ENCODE data around the gene LRP5.
"Not testable (repeated sequence)": the region's sequence is repeated elsewhere in the genome, so short reads cannot be mapped to it uniquely, and the experiment has no call there.

LRP5 gene

DNA sequence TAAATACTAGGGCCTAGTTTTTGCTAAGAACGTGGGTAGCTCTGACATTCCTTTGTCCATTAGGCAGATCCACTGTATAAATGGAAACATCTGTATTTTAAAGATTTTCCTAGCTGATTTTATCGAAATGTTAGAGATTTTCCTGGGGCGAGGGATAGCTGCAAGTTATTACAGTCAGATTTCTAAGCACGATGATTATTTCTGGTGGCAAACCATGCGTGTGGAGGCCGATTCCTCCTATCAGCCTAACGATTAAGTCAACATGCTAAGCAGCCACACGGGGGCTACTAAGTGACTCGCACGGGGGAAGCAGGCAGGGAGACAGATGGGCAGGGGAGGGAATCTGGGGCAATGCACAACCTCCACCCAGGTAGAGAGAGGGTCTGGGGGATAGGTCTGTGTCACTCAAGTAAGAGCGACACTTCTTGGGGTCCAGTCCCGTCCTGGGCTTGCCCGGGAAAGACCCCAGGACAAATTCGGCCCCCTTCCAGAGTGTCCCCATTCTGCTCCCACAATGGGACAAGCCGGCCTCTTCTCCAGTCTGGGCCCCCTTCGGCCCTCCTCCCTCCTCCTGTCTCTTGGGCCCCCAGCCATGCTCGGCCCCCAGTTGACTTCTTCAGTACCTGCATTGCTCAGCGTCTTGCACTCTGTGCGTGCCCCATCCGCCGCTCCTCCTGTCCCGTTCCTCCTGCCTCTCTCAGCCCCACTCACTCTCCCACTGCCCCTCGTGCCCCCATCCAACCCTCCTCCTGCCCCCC, 41.2 kb upstream of the LRP5 start:
- H3K9ac ChIP-seq (ENCODE audit: low read depth, low read length), result peak overlapping the region; percentile 82
- H3K9me3 ChIP-seq (ENCODE audit: insufficient read depth, low read depth, low read length), result no peaks in the 10 kb centered on the region
- peaks cover 20% of the 10 kb centered on the region for H3K36me3 ChIP-seq (ENCODE audit: insufficient read depth, low read length)
- H3K27ac ChIP-seq (ENCODE audit: low read depth, low read length), result peak overlapping the region; percentile 70
- peak overlapping the region; percentile 100 for H3K4me3 ChIP-seq (ENCODE audit: low read length)
- 7% methylated on average over 23 of the region's 23 CpGs for WGBS
- H3K4me1 ChIP-seq (ENCODE audit: insufficient read depth, low read length), result peaks cover 4% of the 10 kb centered on the region; the same call in 1 of the 2 replicates
- H3K27me3 ChIP-seq (ENCODE audit: insufficient read depth, low read length), result no peaks in the 10 kb centered on the region

GRCh38 chr11:68271781-68272608, 40.4 kb upstream of the LRP5 start, which contains the start of gene C11orf24:
TSS of gene C11orf24 (minus strand) at chr11:68271973. CDS start at chr11:68263767, 8,206 bp downstream.
- Histone ChIP-seq H3K4me3 (ENCODE audit: low read length) (peak within 1 kb of the TSS; percentile 100), H3K27ac (ENCODE audit: low read depth, low read length) (peak within 1 kb of the TSS; percentile 91), H3K4me1 (ENCODE audit: insufficient read depth, low read length) (peaks cover 4% of the 10 kb centered on the region; the same call in 1 of the 2 replicates), H3K9ac (ENCODE audit: low read depth, low read length) (peak within 1 kb of the TSS; percentile 95), H3K9me3 (ENCODE audit: insufficient read depth, low read depth, low read length) (no peaks in the 10 kb centered on the region), H3K27me3 (ENCODE audit: insufficient read depth, low read length) (no peaks in the 10 kb centered on the region), H3K36me3 (ENCODE audit: insufficient read depth, low read length) (peaks cover 12% of the 10 kb centered on the region)
- under 1% methylated on average over 71 of the region's 71 CpGs for WGBS

GRCh38 chr11:68273026-68273738, 39.2 kb upstream of the LRP5 start:
- Histone ChIP-seq H3K27me3 (ENCODE audit: insufficient read depth, low read length) (no peaks in the 10 kb centered on the region), H3K4me1 (ENCODE audit: insufficient read depth, low read length) (peaks cover 4% of the 10 kb centered on the region; the same call in 1 of the 2 replicates), H3K9ac (ENCODE audit: low read depth, low read length) (no peak overlapping the region), H3K9me3 (ENCODE audit: insufficient read depth, low read depth, low read length) (no peaks in the 10 kb centered on the region), H3K27ac (ENCODE audit: low read depth, low read length) (no peak overlapping the region), H3K4me3 (ENCODE audit: low read length) (peak overlapping the region; percentile 100), H3K36me3 (ENCODE audit: insufficient read depth, low read length) (0 out of 2 replicates have a peak, but pooled peaks cover under 1% of the 10 kb centered on the region)
- 96% methylated on average over 20 of the region's 21 CpGs for WGBS

DNA sequence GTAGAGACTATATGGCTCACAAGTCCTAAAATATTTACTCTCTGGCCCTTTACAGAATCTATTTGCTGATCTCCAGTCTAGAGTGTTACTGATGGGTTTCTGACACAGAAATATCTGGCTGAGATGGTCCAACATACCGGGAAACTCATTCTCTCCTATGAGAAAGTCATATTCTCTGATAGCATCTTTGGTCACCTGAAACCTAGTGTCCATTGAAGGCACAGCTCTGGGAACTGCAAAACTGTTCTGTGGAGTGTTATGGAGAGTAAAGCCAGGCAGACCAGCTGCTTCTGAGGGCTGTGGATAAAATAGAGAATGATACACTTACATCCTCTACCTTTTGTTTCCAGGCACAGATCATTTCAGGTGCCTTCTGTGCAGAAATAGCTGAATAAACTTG, 38.1 kb upstream of the LRP5 start:
- no peak overlapping the region for H3K9ac ChIP-seq (ENCODE audit: low read depth, low read length)
- H3K27me3 ChIP-seq (ENCODE audit: insufficient read depth, low read length), result no peaks in the 10 kb centered on the region
- peaks cover 4% of the 10 kb centered on the region; the same call in 1 of the 2 replicates for H3K4me1 ChIP-seq (ENCODE audit: insufficient read depth, low read length)
- H3K27ac ChIP-seq (ENCODE audit: low read depth, low read length), result no peak overlapping the region
- H3K9me3 ChIP-seq (ENCODE audit: insufficient read depth, low read depth, low read length), result no peaks in the 10 kb centered on the region
- no peaks in the 10 kb centered on the region for H3K36me3 ChIP-seq (ENCODE audit: insufficient read depth, low read length)
- H3K4me3 ChIP-seq (ENCODE audit: low read length), result no peak overlapping the region
- 94% methylated on average over 1 of the region's 1 CpG for WGBS

GRCh38 chr11:68275721-68276507, 36.5 kb upstream of the LRP5 start:
- H3K27ac ChIP-seq (ENCODE audit: low read depth, low read length), result no peak overlapping the region

GRCh38 chr11:68276861-68277260, 35.5 kb upstream of the LRP5 start:
- no peaks in the 10 kb centered on the region for H3K27me3 ChIP-seq (ENCODE audit: insufficient read depth, low read length)
- no peak overlapping the region for H3K4me3 ChIP-seq (ENCODE audit: low read length)
- WGBS, result 91% methylated on average over 6 of the region's 6 CpGs
- H3K9me3 ChIP-seq (ENCODE audit: insufficient read depth, low read depth, low read length), result no peaks in the 10 kb centered on the region
- no peaks in the 10 kb centered on the region for H3K4me1 ChIP-seq (ENCODE audit: insufficient read depth, low read length)
- H3K27ac ChIP-seq (ENCODE audit: low read depth, low read length), result no peak overlapping the region
- no peaks in the 10 kb centered on the region for H3K36me3 ChIP-seq (ENCODE audit: insufficient read depth, low read length)
- H3K9ac ChIP-seq (ENCODE audit: low read depth, low read length), result no peak overlapping the region

More at GRCh38 chr11:68275721-68276507, 36.5 kb upstream of the LRP5 start:
- Histone ChIP-seq H3K9me3 (ENCODE audit: insufficient read depth, low read depth, low read length) (no peaks in the 10 kb centered on the region), H3K9ac (ENCODE audit: low read depth, low read length) (no peak overlapping the region), H3K4me1 (ENCODE audit: insufficient read depth, low read length) (no peaks in the 10 kb centered on the region), H3K4me3 (ENCODE audit: low read length) (no peak overlapping the region), H3K36me3 (ENCODE audit: insufficient read depth, low read length) (no peaks in the 10 kb centered on the region), H3K27me3 (ENCODE audit: insufficient read depth, low read length) (no peaks in the 10 kb centered on the region)
- WGBS, result 95% methylated on average over 13 of the region's 14 CpGs

GRCh38 chr11:68279676-68280075, 32.7 kb upstream of the LRP5 start:
- H3K27me3 ChIP-seq (ENCODE audit: insufficient read depth, low read length), result no peaks in the 10 kb centered on the region
- H3K9me3 ChIP-seq (ENCODE audit: insufficient read depth, low read depth, low read length), result no peaks in the 10 kb centered on the region
- 98% methylated on average over 4 of the region's 5 CpGs for WGBS
- H3K4me1 ChIP-seq (ENCODE audit: insufficient read depth, low read length), result no peaks in the 10 kb centered on the region
- no peak overlapping the region for H3K27ac ChIP-seq (ENCODE audit: low read depth, low read length)
- no peak overlapping the region for H3K9ac ChIP-seq (ENCODE audit: low read depth, low read length)
- H3K36me3 ChIP-seq (ENCODE audit: insufficient read depth, low read length), result no peaks in the 10 kb centered on the region
- H3K4me3 ChIP-seq (ENCODE audit: low read length), result no peak overlapping the region

GRCh38 chr11:68282141-68282860, 30.1 kb upstream of the LRP5 start:
- 82% methylated on average over 15 of the region's 15 CpGs for WGBS
- no peaks in the 10 kb centered on the region for H3K36me3 ChIP-seq (ENCODE audit: insufficient read depth, low read length)
- H3K4me1 ChIP-seq (ENCODE audit: insufficient read depth, low read length), result no peaks in the 10 kb centered on the region
- H3K4me3 ChIP-seq (ENCODE audit: low read length), result no peak overlapping the region
- H3K9me3 ChIP-seq (ENCODE audit: insufficient read depth, low read depth, low read length), result no peaks in the 10 kb centered on the region
- H3K9ac ChIP-seq (ENCODE audit: low read depth, low read length), result no peak overlapping the region
- no peak overlapping the region for H3K27ac ChIP-seq (ENCODE audit: low read depth, low read length)
- H3K27me3 ChIP-seq (ENCODE audit: insufficient read depth, low read length), result no peaks in the 10 kb centered on the region

GRCh38 chr11:68282861-68283230, 29.5 kb upstream of the LRP5 start:
- Histone ChIP-seq H3K9ac (ENCODE audit: low read depth, low read length) (no peak overlapping the region), H3K9me3 (ENCODE audit: insufficient read depth, low read depth, low read length) (no peaks in the 10 kb centered on the region), H3K4me1 (ENCODE audit: insufficient read depth, low read length) (no peaks in the 10 kb centered on the region), H3K27ac (ENCODE audit: low read depth, low read length) (no peak overlapping the region), H3K27me3 (ENCODE audit: insufficient read depth, low read length) (no peaks in the 10 kb centered on the region), H3K36me3 (ENCODE audit: insufficient read depth, low read length) (no peaks in the 10 kb centered on the region), H3K4me3 (ENCODE audit: low read length) (no peak overlapping the region)
- 95% methylated on average over 14 of the region's 14 CpGs for WGBS

- H3K4me1 ChIP-seq (ENCODE audit: insufficient read depth, low read length); H3K27me3 ChIP-seq (ENCODE audit: insufficient read depth, low read length); H3K9ac ChIP-seq (ENCODE audit: low read depth, low read length); H3K27ac ChIP-seq (ENCODE audit: low read depth, low read length); H3K36me3 ChIP-seq (ENCODE audit: insufficient read depth, low read length); H3K9me3 ChIP-seq (ENCODE audit: insufficient read depth, low read depth, low read length); H3K4me3 ChIP-seq (ENCODE audit: low read length): not testable (repeated sequence)
- 87% methylated on average over 3 of the region's 3 CpGs for WGBS
Observed at GRCh38 chr11:68284588-68284987, 27.8 kb upstream of the LRP5 start.
